HAP-1 (cell line): ENCODE data around the gene AOPEP.
"Not testable (repeated sequence)": the region's sequence is repeated elsewhere in the genome, so short reads cannot be mapped to it uniquely, and the experiment has no call there.

Experiments
- DNase-seq, 2 experiments: peaks; one replicate each; pipeline ENCODE4 v3.0.0-alpha.2; 2016 to 2020; ENCODE audit warnings: low spot score in 2 of 2
- H3K27me3 ChIP-seq: fragments of 250-450 bp; sonication (Bioruptor Pico); 2 replicates; pipeline ENCODE4 v1.5.1; 2020; ENCODE audit warnings: low read depth, mild to moderate bottlenecking, moderate library complexity
- H3K36me3 ChIP-seq: fragments of 250-450 bp; sonication (Bioruptor Pico); replicated peaks from 2 replicates; pipeline ENCODE4 v1.5.1; 2020; ENCODE audit warnings: mild to moderate bottlenecking
- H3K4me1 ChIP-seq: fragments of 250-450 bp; sonication (Bioruptor Pico); 2 replicates; pipeline ENCODE4 v1.5.1; 2020; ENCODE audit warnings: mild to moderate bottlenecking
- H3K4me3 ChIP-seq: fragments of 250-450 bp; sonication (Bioruptor Pico); 2 replicates; pipeline ENCODE4 v1.5.1; 2020; ENCODE audit warnings: mild to moderate bottlenecking, moderate library complexity
- H3K9me3 ChIP-seq: fragments of 250-450 bp; sonication (Bioruptor Pico); 2 replicates; pipeline ENCODE4 v1.5.1; 2020; ENCODE audit warnings: mild to moderate bottlenecking, moderate library complexity
- in situ Hi-C: fragments of 300-500 bp; cut with MboI; formaldehyde crosslinking; loops from 3 replicates; pipeline ENCODE4 v1.14.3; 2020; ENCODE audit warnings: low sequenced_read_pairs, inconsistent platforms, mixed read lengths

AOPEP gene

GRCh38 chr9:94946256-94946655 lies 219.8 kb downstream of the AOPEP start:
- no peak for DNase-seq
- Histone ChIP-seq H3K9me3 (no peaks in the 10 kb centered on the region), H3K36me3 (no peaks in the 10 kb centered on the region), H3K4me3 (no peak overlapping the region), H3K4me1 (peaks cover 6% of the 10 kb centered on the region), H3K27me3 (no peaks in the 10 kb centered on the region)
- in situ Hi-C loops: no loop called here

- DNase-seq: no peak
- in situ Hi-C loops: no loop called here
- Histone ChIP-seq H3K9me3 (no peaks in the 10 kb centered on the region), H3K4me1 (peaks cover 6% of the 10 kb centered on the region), H3K27me3 (no peaks in the 10 kb centered on the region), H3K4me3 (no peak overlapping the region), H3K36me3 (no peaks in the 10 kb centered on the region)
Observed at GRCh38 chr9:94948567-94949235, 222.2 kb downstream of the AOPEP start.

GRCh38 chr9:94949370-94949769 lies 222.9 kb downstream of the AOPEP start:
- no peaks in the 10 kb centered on the region for H3K9me3 ChIP-seq
- no peaks in the 10 kb centered on the region for H3K27me3 ChIP-seq
- H3K36me3 ChIP-seq: no peaks in the 10 kb centered on the region
- in situ Hi-C loops: no loop called here
- peaks cover 6% of the 10 kb centered on the region for H3K4me1 ChIP-seq
- no peak overlapping the region for H3K4me3 ChIP-seq
- no peak for DNase-seq

GRCh38 chr9:94950040-94950578 lies 223.6 kb downstream of the AOPEP start:
- H3K9me3 ChIP-seq: no peaks in the 10 kb centered on the region
- no peak overlapping the region for H3K4me3 ChIP-seq
- no peak for DNase-seq
- H3K27me3 ChIP-seq: no peaks in the 10 kb centered on the region
- in situ Hi-C loops: no loop called here
- no peaks in the 10 kb centered on the region for H3K36me3 ChIP-seq
- H3K4me1 ChIP-seq: peaks cover 6% of the 10 kb centered on the region

GRCh38 chr9:94950579-94951323 lies 224.3 kb downstream of the AOPEP start:
- no peaks in the 10 kb centered on the region for H3K27me3 ChIP-seq
- in situ Hi-C loops: no loop called here
- H3K4me3 ChIP-seq: no peak overlapping the region
- H3K4me1 ChIP-seq: peaks cover 6% of the 10 kb centered on the region
- DNase-seq: no peak
- no peaks in the 10 kb centered on the region for H3K36me3 ChIP-seq
- no peaks in the 10 kb centered on the region for H3K9me3 ChIP-seq

GRCh38 chr9:94951324-94952135 lies 225.0 kb downstream of the AOPEP start:
- DNase-seq: no peak
- H3K27me3 ChIP-seq: no peaks in the 10 kb centered on the region
- H3K36me3 ChIP-seq: no peaks in the 10 kb centered on the region
- H3K9me3 ChIP-seq: no peaks in the 10 kb centered on the region
- H3K4me3 ChIP-seq: no peak overlapping the region
- H3K4me1 ChIP-seq: peaks cover 6% of the 10 kb centered on the region
- in situ Hi-C loops: no loop called here

- Histone ChIP-seq H3K36me3 (no peaks in the 10 kb centered on the region), H3K4me3 (no peak overlapping the region), H3K4me1 (peaks cover 6% of the 10 kb centered on the region), H3K27me3 (no peaks in the 10 kb centered on the region), H3K9me3 (no peaks in the 10 kb centered on the region)
- in situ Hi-C loops: no loop called here
- DNase-seq: no peak
Observed at GRCh38 chr9:94952565-94953373, 226.3 kb downstream of the AOPEP start.

- H3K27me3 ChIP-seq: no peaks in the 10 kb centered on the region
- H3K36me3 ChIP-seq: no peaks in the 10 kb centered on the region
- H3K4me1 ChIP-seq: no peaks in the 10 kb centered on the region
- no peak overlapping the region for H3K4me3 ChIP-seq
- in situ Hi-C loops: no loop called here
- no peaks in the 10 kb centered on the region for H3K9me3 ChIP-seq
- DNase-seq: no peak
Observed at GRCh38 chr9:94956731-94957130, 230.2 kb downstream of the AOPEP start.

GRCh38 chr9:94960964-94961363 lies 234.5 kb downstream of the AOPEP start:
- Histone ChIP-seq H3K36me3 (no peaks in the 10 kb centered on the region), H3K9me3 (no peaks in the 10 kb centered on the region), H3K4me3 (no peak overlapping the region), H3K4me1 (no peaks in the 10 kb centered on the region), H3K27me3 (no peaks in the 10 kb centered on the region)
- in situ Hi-C loops: no loop called here
- DNase-seq: no peak

GRCh38 chr9:94961870-94962269 lies 235.4 kb downstream of the AOPEP start:
- DNase-seq: no peak
- Histone ChIP-seq H3K4me3 (no peak overlapping the region), H3K36me3 (no peaks in the 10 kb centered on the region), H3K27me3 (no peaks in the 10 kb centered on the region; the same call in 1 of the 2 replicates), H3K4me1 (no peaks in the 10 kb centered on the region), H3K9me3 (no peaks in the 10 kb centered on the region)
- in situ Hi-C loops: no loop called here

GRCh38 chr9:94965631-94966030 lies 239.1 kb downstream of the AOPEP start:
- in situ Hi-C loops, H3K4me1 ChIP-seq, DNase-seq, H3K36me3 ChIP-seq, H3K27me3 ChIP-seq, H3K4me3 ChIP-seq, H3K9me3 ChIP-seq: not testable (repeated sequence)

- H3K4me1 ChIP-seq, H3K27me3 ChIP-seq, H3K9me3 ChIP-seq, DNase-seq, H3K36me3 ChIP-seq, H3K4me3 ChIP-seq, in situ Hi-C loops: not testable (repeated sequence)
Observed at GRCh38 chr9:94966046-94966445, 239.5 kb downstream of the AOPEP start.

- no peaks in the 10 kb centered on the region for H3K36me3 ChIP-seq
- H3K9me3 ChIP-seq: no peaks in the 10 kb centered on the region
- DNase-seq: no peak
- no peaks in the 10 kb centered on the region; the same call in 1 of the 2 replicates for H3K27me3 ChIP-seq
- H3K4me3 ChIP-seq: no peak overlapping the region
- in situ Hi-C loops: no loop called here
- peaks cover 8% of the 10 kb centered on the region for H3K4me1 ChIP-seq
Observed at GRCh38 chr9:94967482-94967881, 241.0 kb downstream of the AOPEP start.
